Endothelial cell of umbilical vein (primary cell): ENCODE measurements around the gene CDC42BPB.

Experiments
- EZH2 ChIP-seq: IDR thresholded peaks from 2 replicates; pipeline ENCODE4 v1.6.1; 2012; ENCODE audit warnings: borderline replicate concordance, low read depth, mild to moderate bottlenecking, moderate library complexity, low read length, inconsistent platforms; ENCODE audit not compliant: severe bottlenecking
- FOS ChIP-seq: IDR thresholded peaks from 2 replicates; pipeline ENCODE4 v1.6.1; 2011; ENCODE audit warnings: mild to moderate bottlenecking, low read length, moderate library complexity, borderline replicate concordance; ENCODE audit not compliant: insufficient read depth
- JUN ChIP-seq: IDR thresholded peaks from 2 replicates; pipeline ENCODE4 v1.6.1; 2011; ENCODE audit warnings: borderline replicate concordance, low read depth; ENCODE audit not compliant: insufficient read length, insufficient read depth
- MYC ChIP-seq: IDR thresholded peaks from one replicate; pipeline ENCODE4 v1.6.1; 2011; ENCODE audit warnings: mild to moderate bottlenecking, low read depth, low read length
- POLR2A ChIP-seq: IDR thresholded peaks from 2 replicates; pipeline ENCODE4 v1.6.1; 2012; ENCODE audit warnings: low read depth, mild to moderate bottlenecking, control low read depth, low read length
- POLR2AphosphoS5 ChIP-seq: IDR thresholded peaks from 2 replicates; pipeline ENCODE4 v1.6.1; 2012; ENCODE audit warnings: low read depth, mild to moderate bottlenecking, control low read depth, low read length, moderate library complexity; ENCODE audit not compliant: insufficient read depth
- TF ChIP-seq, protein P1 (sequence below), 2 donors: IDR thresholded peaks; 1 replicate in 1 of 2; 2 replicates in 1 of 2; pipeline ENCODE4 v1.5.1; 2011; ENCODE audit warnings: low read length in 2 of 2, mild to moderate bottlenecking in 2 of 2, moderate library complexity in 2 of 2, control low read depth in 1 of 2, inconsistent platforms in 1 of 2, low read depth in 1 of 2; ENCODE audit not compliant: insufficient read depth in 1 of 2; ENCODE audit errors: extremely low read depth in 1 of 2
- TF ChIP-seq, protein P2 (sequence below): IDR thresholded peaks from 2 replicates; pipeline ENCODE4 v1.6.1; 2011; ENCODE audit not compliant: insufficient read depth, insufficient read length

DNA sequence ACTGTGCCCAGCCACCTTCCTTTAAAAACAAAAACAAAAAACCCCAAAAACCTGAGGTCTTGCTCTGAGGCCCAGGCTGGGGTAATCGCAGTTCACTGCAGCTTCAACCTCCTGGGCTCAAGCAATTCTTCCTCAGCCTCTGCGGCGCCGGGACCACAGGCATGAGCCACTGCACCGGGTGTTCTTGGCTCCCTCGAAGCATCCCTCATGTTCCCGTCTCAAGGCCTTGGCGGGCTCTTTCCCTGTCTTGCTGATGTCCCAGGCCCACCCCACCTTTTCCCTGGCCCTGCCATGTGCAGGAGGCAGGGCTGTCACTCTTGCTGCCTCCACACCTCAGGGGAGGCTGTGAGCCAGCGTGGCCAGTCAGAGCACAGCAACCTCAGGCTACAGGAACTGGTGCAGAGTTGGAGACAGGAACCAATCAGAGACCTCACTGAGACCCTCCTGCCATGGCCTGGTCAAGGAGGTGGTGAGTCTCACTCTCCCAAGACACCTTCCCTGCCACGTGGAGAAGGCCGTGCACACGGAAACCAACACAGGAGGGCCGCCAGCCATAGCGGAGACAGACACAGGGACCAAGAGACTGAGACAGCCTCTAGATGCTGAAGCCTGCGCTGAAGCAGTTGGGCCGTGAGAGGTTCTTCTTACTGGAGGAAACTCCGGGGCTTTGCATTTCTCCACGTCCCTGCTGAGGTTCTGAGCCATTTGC, 140.8 kb downstream of the CDC42BPB start:
- TF ChIP-seq POLR2AphosphoS5 = no peak
- TF ChIP-seq EZH2 = no peak
- TF ChIP-seq, protein P1, sequence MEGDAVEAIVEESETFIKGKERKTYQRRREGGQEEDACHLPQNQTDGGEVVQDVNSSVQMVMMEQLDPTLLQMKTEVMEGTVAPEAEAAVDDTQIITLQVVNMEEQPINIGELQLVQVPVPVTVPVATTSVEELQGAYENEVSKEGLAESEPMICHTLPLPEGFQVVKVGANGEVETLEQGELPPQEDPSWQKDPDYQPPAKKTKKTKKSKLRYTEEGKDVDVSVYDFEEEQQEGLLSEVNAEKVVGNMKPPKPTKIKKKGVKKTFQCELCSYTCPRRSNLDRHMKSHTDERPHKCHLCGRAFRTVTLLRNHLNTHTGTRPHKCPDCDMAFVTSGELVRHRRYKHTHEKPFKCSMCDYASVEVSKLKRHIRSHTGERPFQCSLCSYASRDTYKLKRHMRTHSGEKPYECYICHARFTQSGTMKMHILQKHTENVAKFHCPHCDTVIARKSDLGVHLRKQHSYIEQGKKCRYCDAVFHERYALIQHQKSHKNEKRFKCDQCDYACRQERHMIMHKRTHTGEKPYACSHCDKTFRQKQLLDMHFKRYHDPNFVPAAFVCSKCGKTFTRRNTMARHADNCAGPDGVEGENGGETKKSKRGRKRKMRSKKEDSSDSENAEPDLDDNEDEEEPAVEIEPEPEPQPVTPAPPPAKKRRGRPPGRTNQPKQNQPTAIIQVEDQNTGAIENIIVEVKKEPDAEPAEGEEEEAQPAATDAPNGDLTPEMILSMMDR (IDR thresholded peaks at IDR 0.05; ENCODE audit: extremely low read depth in 1 of 2, insufficient read depth in 1 of 2, low read depth in 1 of 2, low read length in 2 of 2) = no peak
- no peak for TF ChIP-seq JUN
- TF ChIP-seq POLR2A = no peak
- TF ChIP-seq, protein P2, sequence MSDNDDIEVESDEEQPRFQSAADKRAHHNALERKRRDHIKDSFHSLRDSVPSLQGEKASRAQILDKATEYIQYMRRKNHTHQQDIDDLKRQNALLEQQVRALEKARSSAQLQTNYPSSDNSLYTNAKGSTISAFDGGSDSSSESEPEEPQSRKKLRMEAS = no peak
- TF ChIP-seq MYC = no peak
- TF ChIP-seq FOS = no peak
